HepG2 (cell line): ENCODE data around the gene THAP6. TPM values are rescaled to one million over a fixed set of nuclear protein-coding genes. Genes with fewer than 3 reads are reported as not detected.

Experiments
- ATAC-seq: fragments of 200-7000 bp; cut with Tn5 transposase; 3 replicates; pipeline ENCODE4 v1.9.1; 2020; ENCODE audit warnings: mild to moderate bottlenecking, moderate library complexity
- BruUV-seq: library from RNA; stranded (reverse); fragments of 400-500 nt; replicated peaks from 2 replicates; lab custom pipeline; 2021; lab: Mats Ljungman, UMichigan
- CTCF ChIA-PET: fragments of 300-600 bp; formaldehyde crosslinking; extraction: SDS; loops from one replicate; lab custom pipeline; 2021; ENCODE audit warnings: low total read pairs, inconsistent platforms, low intra/inter-chr PET ratio; lab: Yijun Ruan, JAX
- POLR2A ChIA-PET: fragments of 350-600 bp; sonication (Branson Sonifier 250); formaldehyde crosslinking; loops from one replicate; lab custom pipeline; 2020; ENCODE audit warnings: antibody characterized with exemption, inconsistent platforms; lab: Yijun Ruan, JAX
- DNase-seq: peaks from one replicate; pipeline ENCODE4 v3.0.0-alpha.2; 2015; ENCODE audit warnings: low spot score
- FAIRE-seq: peaks from 3 replicates; lab custom pipeline; 2011; peaks lifted over from hg19 to GRCh38; lab: Jason Lieb, UNC
- H2AFZ ChIP-seq: one replicate; pipeline ENCODE4 v1.6.1; 2011; ENCODE audit warnings: low read length, inconsistent platforms
- H3K27ac ChIP-seq: fragments of 300-600 bp; 3 replicates; pipeline ENCODE4 v1.8.0; 2011; ENCODE audit warnings: mixed run types, mild to moderate bottlenecking, mixed read lengths, low read length, inconsistent platforms; ENCODE audit not compliant: insufficient read depth; ENCODE audit errors: extremely low read length
- H3K27me3 ChIP-seq, 2 experiments: fragments of 200-600 bp in 1 of 2; 2 replicates in 1 of 2; 3 replicates in 1 of 2; pipeline versions ENCODE4 v1.6.0 to v1.8.0; 2011; ENCODE audit warnings: low read length in 2 of 2, mild to moderate bottlenecking in 2 of 2, moderate library complexity in 2 of 2, inconsistent platforms in 1 of 2; ENCODE audit not compliant: insufficient read depth in 2 of 2, control insufficient read depth in 1 of 2
- H3K36me3 ChIP-seq, 2 experiments: fragments of 200-600 bp in 1 of 2; replicated peaks in 1 of 2; 2 replicates in 1 of 2; 3 replicates in 1 of 2; pipeline versions ENCODE4 v1.5.1 to v1.8.0; 2011; ENCODE audit warnings: low read length in 2 of 2, inconsistent platforms in 1 of 2; ENCODE audit not compliant: insufficient read depth in 2 of 2, control insufficient read depth in 1 of 2
- H3K4me1 ChIP-seq: 2 replicates; pipeline ENCODE4 v1.5.1; 2012; ENCODE audit warnings: low read length, inconsistent platforms; ENCODE audit not compliant: insufficient read depth
- H3K4me2 ChIP-seq: 2 replicates; pipeline ENCODE4 v1.6.0; 2011; ENCODE audit warnings: low read depth, low read length, inconsistent platforms
- H3K4me3 ChIP-seq, 3 experiments: fragments of 200-600 bp in 1 of 3; sonication (generic), shearing (Covaris generic) in 1 of 3; replicated peaks in 1 of 3; 2 replicates each; pipeline ENCODE4 v1.5.1; 2011 to 2016; ENCODE audit warnings: low read length in 3 of 3, inconsistent platforms in 2 of 3, low read depth in 2 of 3, mild to moderate bottlenecking in 2 of 3, control low read depth in 1 of 3, mixed read lengths in 1 of 3; ENCODE audit not compliant: insufficient read depth in 1 of 3
- H3K79me2 ChIP-seq: one replicate; pipeline ENCODE4 v1.6.1; 2011; ENCODE audit warnings: low read length, inconsistent platforms; ENCODE audit not compliant: insufficient read depth
- H3K9ac ChIP-seq: 2 replicates; pipeline ENCODE4 v1.6.0; 2011; ENCODE audit warnings: mild to moderate bottlenecking, low read depth, low read length, inconsistent platforms; ENCODE audit not compliant: insufficient read depth
- H3K9me3 ChIP-seq: 2 replicates; pipeline ENCODE4 v1.5.1; 2012; ENCODE audit warnings: mild to moderate bottlenecking, low read length
- H4K20me1 ChIP-seq: 2 replicates; pipeline ENCODE4 v1.6.0; 2011; ENCODE audit warnings: inconsistent platforms, mild to moderate bottlenecking, low read length, moderate library complexity; ENCODE audit not compliant: insufficient read depth
- AGO1 ChIP-seq: fragments of 200-400 bp; formaldehyde crosslinking; IDR thresholded peaks from 2 replicates; pipeline ENCODE4 v1.6.1; 2017; ENCODE audit warnings: mild to moderate bottlenecking, low read depth, low read length, moderate library complexity; ENCODE audit not compliant: poor library complexity, severe bottlenecking
- ARID2 ChIP-seq: sonication (generic); formaldehyde crosslinking; IDR thresholded peaks from 2 replicates; pipeline ENCODE4 v1.8.1; 2022; ENCODE audit warnings: mild to moderate bottlenecking, missing genetic modification reagents, borderline replicate concordance
- ELF3 ChIP-seq: IDR thresholded peaks from 2 replicates; pipeline ENCODE4 v1.6.1; 2016; ENCODE audit warnings: missing genetic modification reagents, missing compliant biosample characterization
- EZH2 ChIP-seq: conservative IDR thresholded peaks from 2 replicates; pipeline ENCODE4 v1.6.1; 2012; ENCODE audit warnings: mild to moderate bottlenecking, low read depth, low read length, moderate library complexity
- KAT8 ChIP-seq: IDR thresholded peaks from 2 replicates; pipeline ENCODE4 v1.6.1; 2016; ENCODE audit warnings: missing genetic modification reagents, missing compliant biosample characterization
- MEF2D ChIP-seq: sonication (generic); formaldehyde crosslinking; IDR thresholded peaks from 2 replicates; pipeline ENCODE4 v1.5.1; 2020; ENCODE audit warnings: mild to moderate bottlenecking, missing genetic modification reagents
- SYNCRIP ChIP-seq: fragments of 200-400 bp; formaldehyde crosslinking; IDR thresholded peaks from 2 replicates; pipeline ENCODE4 v1.6.1; 2018; ENCODE audit warnings: mild to moderate bottlenecking, low read depth, low read length; ENCODE audit not compliant: insufficient read depth
- TCF7L2 ChIP-seq: IDR thresholded peaks from 2 replicates; pipeline ENCODE4 v1.6.1; 2011; ENCODE audit warnings: mild to moderate bottlenecking, low read depth, low read length, moderate library complexity
- ZNF563 ChIP-seq: sonication (generic); formaldehyde crosslinking; IDR thresholded peaks from 2 replicates; pipeline ENCODE4 v1.8.0; 2022; ENCODE audit warnings: mild to moderate bottlenecking, moderate library complexity, missing genetic modification reagents
- ZNF737 ChIP-seq: sonication (generic); formaldehyde crosslinking; IDR thresholded peaks from 2 replicates; pipeline ENCODE4 v1.5.0; 2020; ENCODE audit warnings: missing genetic modification reagents, mild to moderate bottlenecking, borderline replicate concordance
- ZNF777 ChIP-seq: sonication (generic); formaldehyde crosslinking; IDR thresholded peaks from 2 replicates; pipeline ENCODE4 v1.4.0; 2020; ENCODE audit warnings: missing genetic modification reagents
- ZNF780A ChIP-seq: sonication (generic); formaldehyde crosslinking; IDR thresholded peaks from 2 replicates; pipeline ENCODE4 v1.8.0; 2022; ENCODE audit warnings: mild to moderate bottlenecking, missing genetic modification reagents, moderate library complexity
- ZNF790 ChIP-seq: sonication (generic); formaldehyde crosslinking; IDR thresholded peaks from 2 replicates; pipeline ENCODE4 v1.8.0; 2022; ENCODE audit warnings: missing genetic modification reagents, mild to moderate bottlenecking, borderline replicate concordance
- WGBS: methylation state at CpG from one replicate; pipeline ENCODE4 v1.1.6; 2017; ENCODE audit warnings: low lambda C conversion rate; 5-methylcytosine and 5-hydroxymethylcytosine counted together
- in situ Hi-C: cut with HindIII; loops from 2 replicates; pipeline ENCODE4 v1.10.0; 2017; ENCODE audit warnings: low pct_unique_long_range_greater_than_20kb; ENCODE audit not compliant: extremely low pct_ligation_motif_present
- intact Hi-C: fragments of 100-400 bp; cut with micrococcal nuclease; formaldehyde crosslinking; loops from one replicate; pipeline ENCODE4 v1.10.0; 2022; ENCODE audit not compliant: unreplicated experiment
- polyA plus RNA-seq, 8 experiments: library from polyadenylated mRNA; depleted of rRNA in 3 of 8; stranded (reverse) in 7 of 8; unstranded in 1 of 8; fragments of >200 nt; fragmentation: Illumina TruSeq in 4 of 8; extraction: Trizol in 4 of 8; gene quantifications; 2 replicates each; pipeline versions ENCODE4 v1.2.1 to v1.2.3, GENCODE V29; 2011 to 2016; ENCODE audit warnings: low read depth in 4 of 8, missing spikeins in 1 of 8, mixed read lengths in 1 of 8; ENCODE audit not compliant: insufficient read depth in 1 of 8
- total RNA-seq, 5 experiments: library from RNA; depleted of rRNA; stranded (reverse); fragments of >200 nt; fragmentation: Illumina TruSeq; extraction: Trizol; gene quantifications; 2 replicates each; pipeline ENCODE4 v1.2.3, GENCODE V29; 2016; ENCODE audit warnings: low read depth in 1 of 5

Gene THAP6
- total and polyA plus RNA-seq, 2 of the 13 experiments (the other 11 are each of a cell fraction or from before 2014, with no cell fraction given), result 9.3 to 14.7 TPM

DNA sequence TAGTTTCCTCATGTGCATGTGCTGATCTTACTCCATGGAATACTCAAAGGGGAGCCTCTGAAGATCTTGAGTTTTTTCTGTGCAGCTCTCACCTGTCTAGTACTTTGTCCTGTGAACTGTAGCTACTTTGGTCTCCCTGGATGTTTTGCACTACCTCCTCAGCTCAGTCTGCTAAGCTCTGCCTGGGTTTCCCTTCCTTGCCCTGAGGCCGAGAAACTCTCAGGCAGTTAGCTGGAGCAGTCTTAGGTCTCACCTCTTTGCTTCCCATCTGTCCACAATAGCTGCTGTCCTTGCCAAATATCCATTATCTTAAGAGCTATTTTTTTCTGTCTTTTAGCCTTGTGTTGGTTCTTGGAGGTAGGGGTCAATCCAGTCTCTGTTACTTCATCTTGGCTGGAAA, 11.6 kb downstream of the THAP6 start:
- ChIA-PET POLR2A (interaction anchor here (2.5 kb wide), 1 partner anchor 12 kb away, joined by 10 read pairs; the partner anchor contains the start of genes RCHY1 and THAP6), CTCF (no interaction called here)
- no peak overlapping the region for H2AFZ ChIP-seq
- H3K79me2 ChIP-seq, result no peaks in the 10 kb centered on the region
- no peak overlapping the region for H3K4me3 ChIP-seq
- H4K20me1 ChIP-seq, result no peaks in the 10 kb centered on the region
- ATAC-seq, result no peak
- FAIRE-seq, result no peak
- no TSS peak for BruUV-seq
- TF ChIP-seq SYNCRIP (no peak), KAT8 (CRISPR knock-in tag) (no peak), ZNF737 (CRISPR knock-in tag) (no peak), ZNF777 (no peak), ZNF563 (CRISPR knock-in tag) (no peak), TCF7L2 (no peak), ELF3 (CRISPR knock-in tag) (no peak), ZNF790 (CRISPR knock-in tag) (no peak), MEF2D (CRISPR knock-in tag) (no peak), ZNF780A (no peak)
- H3K4me1 ChIP-seq, result no peaks in the 10 kb centered on the region
- H3K36me3 ChIP-seq, result peaks cover 3 to 49% of the 10 kb centered on the region in 2 experiments; a peak in 4 of 5 replicates
- H3K27me3 ChIP-seq, result no peaks in the 10 kb centered on the region
- no peak overlapping the region for H3K4me2 ChIP-seq
- H3K27ac ChIP-seq, result no peak overlapping the region
- H3K9me3 ChIP-seq, result no peaks in the 10 kb centered on the region
- DNase-seq, result no peak
- in situ Hi-C loops, result no loop called here
- H3K9ac ChIP-seq, result no peak overlapping the region
- 100% methylated on average over 1 of the region's 1 CpG for WGBS
- intact Hi-C loops, result no loop called here

DNA sequence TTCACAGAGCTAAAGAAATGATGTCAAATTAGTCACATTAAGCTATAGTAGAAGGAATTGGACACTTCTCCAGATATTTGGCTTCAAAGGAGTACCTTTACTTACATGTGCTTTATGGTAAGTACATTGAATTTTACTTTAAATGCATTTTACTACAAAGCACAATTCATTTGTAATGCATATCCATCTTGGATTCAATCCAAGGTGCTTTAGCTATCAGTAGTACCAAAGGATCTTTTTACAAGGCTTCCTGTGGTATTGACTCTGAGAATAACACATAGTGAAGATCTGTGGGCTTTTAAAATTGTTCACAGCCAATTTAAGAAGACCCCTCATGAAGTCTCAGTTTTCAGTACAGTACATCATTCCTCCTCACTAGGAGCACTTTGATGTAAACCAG, 13.2 kb downstream of the THAP6 start:
- H2AFZ ChIP-seq, result no peak overlapping the region
- no peaks in the 10 kb centered on the region for H3K79me2 ChIP-seq
- CTCF ChIA-PET, result no interaction called here
- FAIRE-seq, result no peak
- no peaks in the 10 kb centered on the region for H3K4me1 ChIP-seq
- H3K9ac ChIP-seq, result no peak overlapping the region
- POLR2A ChIA-PET, result interaction anchor here (1.5 kb wide), 1 partner anchor 13 kb away, joined by 5 read pairs; the partner anchor contains the start of genes RCHY1 and THAP6
- no peak overlapping the region for H3K4me3 ChIP-seq
- no peaks in the 10 kb centered on the region for H3K27me3 ChIP-seq
- H3K9me3 ChIP-seq, result no peaks in the 10 kb centered on the region
- no peak for ATAC-seq
- TF ChIP-seq ARID2 (CRISPR knock-in tag) (no peak), EZH2 (no peak), AGO1 (no peak), ZNF790 (CRISPR knock-in tag) (no peak)
- H4K20me1 ChIP-seq, result no peaks in the 10 kb centered on the region
- in situ Hi-C loops (no loop called here), intact Hi-C loops (no loop called here)
- DNase-seq, result no peak
- BruUV-seq, result no TSS peak
- H3K4me2 ChIP-seq, result no peak overlapping the region
- peaks cover 3 to 54% of the 10 kb centered on the region in 2 experiments; a peak in 4 of 5 replicates for H3K36me3 ChIP-seq
- H3K27ac ChIP-seq, result no peak overlapping the region
